ENCODE results near the gene ING4. TPM values are rescaled to one million over a fixed set of nuclear protein-coding genes. Genes with fewer than 3 reads are reported as not detected.
A peak's percentile ranks its signal among the peaks of the same experiment; 100 is the strongest.

The ING4 gene
- total and polyA plus RNA-seq, 2 of the 13 experiments (the other 11 are each of a cell fraction or from before 2014, with no cell fraction given), result 14.4 to 32.4 TPM

GRCh38 chr12:6699989-6700645 is 37.2 kb upstream of the ING4 start:
- POLR2A ChIA-PET, result interaction anchor here (1.4 kb wide), 1 partner anchor 11 kb away, joined by 6 read pairs; the partner anchor contains the start of gene ZNF384
- no peak for DNase-seq (ENCODE audit: low spot score)
- ATAC-seq, result peak; percentile 42
- no peak overlapping the region for H3K27ac ChIP-seq (ENCODE audit: extremely low read length, insufficient read depth, low read length)
- no peak overlapping the region for H3K9ac ChIP-seq (ENCODE audit: insufficient read depth, low read depth, low read length)
- TF ChIP-seq NR2F6 (IDR thresholded peaks at IDR 0.05) (no peak), NR2F6 (CRISPR knock-in tag; IDR thresholded peaks at IDR 0.05) (no peak), ETV6 (CRISPR knock-in tag; conservative IDR thresholded peaks at IDR 0.05) (no peak), MLXIP (CRISPR knock-in tag; IDR thresholded peaks at IDR 0.05; ENCODE audit: borderline replicate concordance) (no peak), MAZ (IDR thresholded peaks at IDR 0.05; ENCODE audit: borderline replicate concordance, low read depth, low read length) (no peak), MAZ (CRISPR knock-in tag; IDR thresholded peaks at IDR 0.05; ENCODE audit: low read depth) (peak; percentile 12; the same call in 1 of the 2 replicates), ZNF672 (CRISPR knock-in tag; IDR thresholded peaks at IDR 0.05) (no peak), ZNF556 (CRISPR knock-in tag; IDR thresholded peaks at IDR 0.05; ENCODE audit: borderline replicate concordance) (no peak), ZNF101 (CRISPR knock-in tag; IDR thresholded peaks at IDR 0.05; ENCODE audit: borderline replicate concordance, low read depth) (no peak), HNRNPK (IDR thresholded peaks at IDR 0.05; ENCODE audit: low read depth, low read length, poor library complexity, severe bottlenecking) (peak; percentile 59), TAF15 (IDR thresholded peaks at IDR 0.05; ENCODE audit: low read depth, low read length, poor library complexity, severe bottlenecking) (peak; percentile 68), GABPB1 (CRISPR knock-in tag; IDR thresholded peaks at IDR 0.05) (peak; percentile 5; the same call in 1 of the 2 replicates)
- H3K36me3 ChIP-seq (replicated peaks in 1 of 2; ENCODE audit: control insufficient read depth in 1 of 2, insufficient read depth in 2 of 2, low read length in 2 of 2), result no peaks in the 10 kb centered on the region
- no peak overlapping the region for H2AFZ ChIP-seq (ENCODE audit: low read length)
- intact Hi-C loops (cut with micrococcal nuclease; ENCODE audit: unreplicated experiment), result loop anchor here (2.0 to 5.0 kb wide), 2 partner anchors 83 to 148 kb away; no protein-coding TSS in a partner anchor
- in situ Hi-C loops (cut with HindIII; ENCODE audit: extremely low pct_ligation_motif_present, low pct_unique_long_range_greater_than_20kb), result loop anchor here (5.0 kb wide), 2 partner anchors 38 to 83 kb away; partner anchors contain the start of gene ING4
- peaks cover 6 to 68% of the 10 kb centered on the region in 2 experiments for H3K27me3 ChIP-seq (ENCODE audit: control insufficient read depth in 1 of 2, insufficient read depth in 2 of 2, low read length in 2 of 2)
- H3K4me2 ChIP-seq (ENCODE audit: low read depth, low read length), result peak overlapping the region; percentile 69
- no peaks in the 10 kb centered on the region for H3K9me3 ChIP-seq (ENCODE audit: low read length)
- FAIRE-seq, result no peak
- 6% methylated on average over 12 of the region's 65 CpGs for WGBS (ENCODE audit: low lambda C conversion rate)
- BruUV-seq (replicated peaks), result no TSS peak
- H3K4me3 ChIP-seq (replicated peaks in 1 of 3; ENCODE audit: insufficient read depth in 1 of 3, low read depth in 2 of 3, low read length in 3 of 3), result peak overlapping the region; percentile 40 to 74 (median 45); a peak in 5 of 6 replicates
- H4K20me1 ChIP-seq (ENCODE audit: insufficient read depth, low read length), result no peaks in the 10 kb centered on the region
- peaks cover 27% of the 10 kb centered on the region for H3K4me1 ChIP-seq (ENCODE audit: insufficient read depth, low read length)
- no peaks in the 10 kb centered on the region for H3K79me2 ChIP-seq (ENCODE audit: insufficient read depth, low read length)
- CTCF ChIA-PET (ENCODE audit: low intra/inter-chr PET ratio, low total read pairs), result interaction anchor here (1.5 kb wide), 1 partner anchor 83 kb away, joined by 3 read pairs; no protein-coding TSS in a partner anchor
